NCI-H748 (cell line): ENCODE measurements around the gene SLC5A1.
"Not testable (repeated sequence)": the region's sequence is repeated elsewhere in the genome, so short reads cannot be mapped to it uniquely, and the experiment has no call there.

ENCODE experiments used
- DNase-seq: peaks from one replicate; lab custom pipeline; 2025; ENCODE audit not compliant: unreplicated experiment; lab: John Stamatoyannopoulos, UW

SLC5A1 gene

DNA sequence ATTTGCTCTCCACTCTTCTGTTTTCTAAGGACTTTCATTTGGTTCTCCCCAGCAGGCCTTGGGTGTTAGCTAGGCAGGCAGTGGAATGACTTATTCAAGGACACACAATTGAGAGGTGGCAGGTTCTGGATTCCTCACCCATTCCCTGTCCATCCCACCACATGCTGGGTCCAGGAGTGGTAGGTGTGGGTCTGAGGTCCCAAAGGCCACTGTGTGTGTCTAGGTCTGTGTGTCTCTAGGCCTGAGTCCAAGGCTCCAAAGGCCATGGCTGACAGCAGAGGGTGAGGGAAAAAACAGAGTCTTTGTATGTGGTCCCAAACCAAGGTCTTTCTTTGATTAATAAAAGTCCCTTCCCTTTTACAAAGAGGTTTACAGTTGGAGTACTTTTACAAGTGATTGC is 40.8 kb downstream of the SLC5A1 start:
- no peak for DNase-seq

GRCh38 chr22:32088084-32088483 is 45.0 kb downstream of the SLC5A1 start:
- DNase-seq = no peak

DNA sequence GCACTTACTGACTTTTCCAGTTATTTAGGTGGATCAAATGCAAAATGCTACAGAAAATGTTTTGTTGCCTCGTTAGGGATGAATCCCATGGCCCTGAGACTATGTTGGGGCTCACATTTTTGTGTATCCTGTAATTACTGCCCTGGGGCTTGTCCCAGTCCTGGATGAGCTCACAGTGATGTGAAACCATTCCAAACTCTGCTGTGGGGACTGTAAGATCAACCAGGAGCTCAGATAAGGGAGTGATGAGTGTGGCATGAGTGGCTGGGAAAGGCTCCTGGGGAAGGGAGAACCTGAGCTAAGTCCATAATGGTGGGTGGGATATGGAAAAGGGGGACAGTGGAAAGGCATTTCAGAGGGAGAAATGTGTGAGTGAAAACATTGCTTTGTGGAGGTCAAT is 54.0 kb downstream of the SLC5A1 start:
- DNase-seq = no peak

GRCh38 chr22:32097881-32098499 is 54.9 kb downstream of the SLC5A1 start:
- DNase-seq = no peak

- DNase-seq = no peak
Measured at GRCh38 chr22:32100711-32101110, 57.6 kb downstream of the SLC5A1 start.

GRCh38 chr22:32103658-32104315 is 60.7 kb downstream of the SLC5A1 start:
- peak; percentile 22 for DNase-seq

DNA sequence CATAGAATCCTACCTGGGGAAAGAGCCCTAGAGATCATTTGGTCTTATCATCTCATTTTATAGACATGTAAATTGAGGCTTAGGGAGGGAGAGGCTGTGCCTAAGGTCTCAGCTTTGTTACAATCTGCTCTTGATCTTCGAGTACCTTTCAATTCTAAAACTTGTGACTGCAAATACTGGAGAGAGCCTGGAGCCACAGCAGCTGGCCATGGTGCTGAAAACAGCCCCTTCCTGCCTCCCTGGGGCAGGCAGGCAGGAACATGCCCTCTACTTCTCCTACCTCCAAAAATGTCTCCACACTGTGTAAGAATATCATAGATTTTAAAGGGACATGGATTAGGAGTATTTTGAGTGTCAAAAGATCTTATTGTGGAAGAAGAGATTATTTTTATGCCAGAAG is 63.9 kb downstream of the SLC5A1 start:
- no peak for DNase-seq

DNA sequence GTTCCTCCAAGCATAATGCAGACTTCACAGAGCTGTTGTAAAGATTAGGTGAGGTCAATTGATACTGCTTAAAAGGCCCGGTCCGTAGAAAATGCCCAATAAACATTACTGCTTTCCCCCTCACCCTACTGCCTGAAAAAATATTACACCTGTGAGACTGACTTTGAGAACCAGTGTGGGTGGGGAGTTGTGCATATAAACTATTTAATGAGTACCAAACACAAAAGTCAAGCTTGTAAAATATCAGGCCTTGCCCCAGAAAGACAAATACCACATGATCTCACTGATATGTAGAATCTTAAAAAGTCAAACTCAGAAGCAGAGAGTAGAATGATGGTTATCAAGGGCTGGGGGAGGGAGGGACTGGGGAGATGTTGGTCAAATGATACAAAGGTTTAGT is 69.3 kb downstream of the SLC5A1 start:
- DNase-seq = no peak

DNA sequence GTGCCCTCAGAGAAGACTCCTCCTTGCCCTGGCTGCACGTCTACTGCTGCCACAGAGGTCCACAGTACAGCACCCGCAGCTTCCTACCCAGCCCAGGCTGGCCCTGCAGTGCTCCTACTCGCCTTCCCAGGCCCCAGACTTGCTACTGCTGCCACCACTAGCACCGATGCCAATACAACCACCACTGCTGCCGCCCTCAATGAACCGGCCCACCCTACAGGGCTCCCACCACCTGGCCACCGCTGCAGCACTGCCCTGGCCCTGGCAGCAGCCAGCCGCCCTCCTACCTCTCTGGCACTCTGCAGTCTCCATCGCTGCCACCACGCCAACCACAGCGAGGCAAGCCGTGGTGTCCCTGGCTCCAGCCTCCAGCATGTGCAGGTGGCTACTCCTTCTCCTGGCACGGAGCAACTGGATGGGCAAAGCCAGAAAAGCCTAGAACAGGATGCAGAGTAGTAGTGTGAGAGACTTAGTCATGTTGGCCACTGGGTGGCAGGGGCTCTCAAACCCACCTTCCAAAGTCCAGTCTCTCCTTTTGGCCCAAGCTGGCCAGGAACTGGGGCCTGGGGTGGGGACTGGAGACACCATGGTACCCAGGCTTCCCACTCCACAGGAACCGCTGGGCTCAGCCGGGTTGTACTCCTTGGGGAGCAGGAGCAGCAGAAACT is 76.6 kb downstream of the SLC5A1 start:
- no peak for DNase-seq

DNA sequence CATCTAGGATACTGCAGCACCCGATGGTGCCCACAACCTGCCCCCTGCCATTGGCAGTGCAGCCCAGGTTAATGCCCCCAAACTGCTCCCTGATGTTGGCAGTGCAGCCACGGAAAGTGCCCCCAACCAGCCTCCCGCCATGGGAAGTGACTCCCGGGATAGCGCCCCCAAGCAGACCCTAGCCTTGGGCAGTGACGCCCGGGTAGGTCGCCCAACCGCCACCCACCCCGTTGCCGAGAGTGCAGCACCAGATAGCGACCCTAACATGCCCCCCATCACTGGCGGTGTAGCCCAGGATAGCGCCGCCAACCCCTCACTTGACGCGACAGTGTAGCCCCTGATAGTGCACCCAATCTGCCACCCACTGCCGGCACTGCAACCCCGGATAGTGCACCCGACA is 77.5 kb downstream of the SLC5A1 start:
- no peak for DNase-seq

DNA sequence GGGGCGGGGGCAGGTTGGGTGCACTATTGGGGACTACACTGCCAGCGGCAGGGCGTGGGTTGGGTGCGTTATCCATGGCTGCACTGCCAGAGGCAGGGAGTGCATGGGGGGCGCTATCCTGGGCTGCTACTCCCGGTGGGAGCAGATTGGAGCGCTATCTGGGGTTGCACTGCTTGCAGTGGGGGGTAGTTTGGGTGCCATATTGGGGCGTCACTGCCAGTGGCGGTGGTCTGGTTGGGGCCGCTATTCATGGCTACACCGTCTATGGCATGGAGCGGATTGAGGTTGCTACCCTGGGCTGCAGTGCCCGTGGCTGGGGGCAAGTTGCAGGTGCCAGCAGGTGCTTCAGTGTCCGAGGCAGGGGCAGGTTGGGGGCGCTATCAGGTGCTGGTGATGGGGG is 79.8 kb downstream of the SLC5A1 start:
- DNase-seq = no peak

DNA sequence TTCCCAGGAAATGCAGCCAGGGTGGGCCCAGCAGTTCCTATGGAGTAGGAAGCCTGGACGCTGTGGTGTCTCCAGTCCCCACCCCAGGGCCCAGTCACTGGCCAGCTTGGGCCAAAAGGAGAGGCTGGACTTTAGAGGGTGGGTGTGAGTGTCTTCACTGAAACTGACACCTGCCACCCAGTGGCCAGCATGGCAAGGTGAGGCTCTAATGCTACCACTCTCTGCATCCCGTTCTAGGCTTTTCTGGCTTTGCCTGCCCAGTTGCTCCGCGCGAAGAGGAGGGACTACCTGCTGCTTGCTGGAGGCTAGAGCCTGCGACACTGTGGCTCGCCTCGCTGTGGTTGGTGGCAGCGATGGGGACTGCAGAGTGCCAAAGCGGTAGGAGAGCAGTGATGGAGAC is 80.6 kb downstream of the SLC5A1 start:
- no peak for DNase-seq

DNA sequence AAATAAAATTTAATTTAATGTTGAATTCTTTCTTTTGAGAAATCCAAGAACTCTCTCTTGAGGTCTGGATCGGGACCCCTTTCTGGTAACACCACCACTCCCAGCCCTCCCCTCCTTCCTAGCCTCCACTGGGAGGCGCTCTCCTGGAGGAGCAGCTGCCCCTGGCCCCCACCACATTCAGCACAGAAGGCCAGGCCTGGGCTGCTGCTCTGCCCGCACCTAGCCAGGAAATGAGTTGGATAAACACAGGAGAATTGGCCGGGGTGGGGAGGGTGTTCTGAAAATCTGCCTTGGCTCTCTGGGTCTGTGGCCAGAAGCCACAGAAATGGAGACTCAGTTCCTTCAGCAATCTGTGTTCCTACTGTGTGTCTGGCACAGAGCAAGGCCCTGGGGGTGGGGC is 84.8 kb downstream of the SLC5A1 start:
- DNase-seq = no peak

DNA sequence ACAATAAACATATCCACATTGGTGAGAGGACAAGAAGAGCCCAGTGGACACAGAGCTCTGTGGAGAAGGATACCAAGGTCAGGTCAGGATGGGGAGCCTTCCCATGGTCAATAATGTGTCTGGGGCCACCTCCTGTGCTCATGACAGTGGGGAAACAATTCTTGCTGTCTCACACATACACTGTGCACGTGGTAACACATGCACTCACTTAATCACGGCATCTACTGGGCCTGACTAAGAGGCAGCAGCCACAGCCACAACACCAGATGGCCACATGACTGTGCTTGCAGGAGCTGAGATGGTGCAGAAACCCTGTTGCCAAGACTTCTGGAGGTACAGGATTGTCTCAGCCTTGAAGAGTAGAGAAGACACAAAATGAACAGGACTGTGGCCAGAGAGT is 87.4 kb downstream of the SLC5A1 start:
- DNase-seq = no peak

- DNase-seq = no peak
Measured at GRCh38 chr22:32132126-32132525, 89.1 kb downstream of the SLC5A1 start.

- no peak for DNase-seq
Measured at GRCh38 chr22:32132783-32133182, 89.7 kb downstream of the SLC5A1 start.

DNA sequence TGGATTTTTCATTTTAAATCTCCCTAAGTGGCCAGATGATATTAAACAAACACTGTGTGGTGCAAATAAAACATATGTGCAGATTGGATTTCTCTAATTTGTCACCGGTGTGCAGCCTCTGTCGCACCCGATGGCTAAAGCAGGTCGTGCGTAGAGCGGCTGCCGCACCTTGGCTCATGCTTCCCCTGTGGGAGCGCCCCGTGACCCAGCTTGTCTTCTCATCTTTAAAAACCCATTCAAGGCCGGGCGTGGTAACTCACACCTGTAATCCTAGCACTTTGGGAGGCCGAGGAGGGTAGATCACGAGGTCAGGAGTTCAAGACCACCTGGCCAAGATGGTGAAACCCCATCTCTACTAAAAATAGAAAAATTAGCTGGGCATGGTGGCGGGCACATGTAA is 91.7 kb downstream of the SLC5A1 start:
- DNase-seq = not testable (repeated sequence)

- DNase-seq = not testable (repeated sequence)
Measured at GRCh38 chr22:32135958-32136357, 92.9 kb downstream of the SLC5A1 start.

DNA sequence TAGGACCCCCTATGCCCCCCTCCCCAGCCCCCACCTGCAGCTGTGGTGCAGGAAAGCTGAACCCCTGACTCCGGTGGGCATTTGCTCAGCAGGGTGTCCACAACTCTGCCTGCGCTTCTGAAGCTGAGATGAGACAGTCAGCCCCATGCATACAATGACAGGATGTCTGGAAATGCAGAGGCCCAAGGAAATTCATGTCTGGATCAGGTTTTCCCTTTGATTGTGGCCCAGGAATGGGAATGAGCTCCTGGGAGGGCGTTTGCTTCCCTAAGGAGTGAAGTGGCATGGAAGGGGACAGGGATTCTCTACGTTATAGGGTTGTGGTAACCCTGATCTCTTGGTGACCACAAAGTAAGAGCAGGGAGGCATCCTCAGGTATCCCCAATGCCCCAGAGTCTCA is 93.8 kb downstream of the SLC5A1 start:
- DNase-seq = not testable (repeated sequence)

GRCh38 chr22:32137731-32138324 is 94.8 kb downstream of the SLC5A1 start:
- DNase-seq = peak; percentile 41

- not testable (repeated sequence) for DNase-seq
Measured at GRCh38 chr22:32138576-32138975, 95.5 kb downstream of the SLC5A1 start.

GRCh38 chr22:32140688-32141087 is 97.6 kb downstream of the SLC5A1 start:
- peak; percentile 29 for DNase-seq
